NCI-H1092 treated with DMSO at 0.1 percent for 48 hours (cell line): Measurements from ENCODE around the gene ANKRD33B.
"Not testable (repeated sequence)": the region's sequence is repeated elsewhere in the genome, so short reads cannot be mapped to it uniquely, and the experiment has no call there.

Source experiments
- DNase-seq: peaks from one replicate; lab custom pipeline; 2025; lab: John Stamatoyannopoulos, UW

ANKRD33B gene

DNA sequence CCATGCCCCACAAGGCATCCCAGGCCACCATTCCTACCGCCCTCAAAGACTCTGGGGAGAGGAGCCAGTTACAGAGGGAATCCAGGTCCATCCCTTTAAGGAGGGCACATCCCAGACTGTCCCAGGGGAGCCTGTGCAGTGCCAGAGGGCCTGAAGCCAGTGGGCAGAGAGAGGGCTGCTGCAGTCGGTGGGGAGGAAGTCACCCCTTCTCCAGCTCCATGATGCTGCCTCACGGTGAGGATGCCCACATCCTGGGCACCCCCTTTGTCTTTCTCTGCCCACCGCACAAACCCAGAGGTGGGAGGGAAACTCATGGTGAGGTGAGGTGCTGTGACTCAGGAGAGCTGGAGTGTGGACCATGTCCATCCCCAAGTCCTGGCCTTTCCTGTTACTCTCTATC, 26.2 kb upstream of the ANKRD33B start:
- no peak for DNase-seq

DNA sequence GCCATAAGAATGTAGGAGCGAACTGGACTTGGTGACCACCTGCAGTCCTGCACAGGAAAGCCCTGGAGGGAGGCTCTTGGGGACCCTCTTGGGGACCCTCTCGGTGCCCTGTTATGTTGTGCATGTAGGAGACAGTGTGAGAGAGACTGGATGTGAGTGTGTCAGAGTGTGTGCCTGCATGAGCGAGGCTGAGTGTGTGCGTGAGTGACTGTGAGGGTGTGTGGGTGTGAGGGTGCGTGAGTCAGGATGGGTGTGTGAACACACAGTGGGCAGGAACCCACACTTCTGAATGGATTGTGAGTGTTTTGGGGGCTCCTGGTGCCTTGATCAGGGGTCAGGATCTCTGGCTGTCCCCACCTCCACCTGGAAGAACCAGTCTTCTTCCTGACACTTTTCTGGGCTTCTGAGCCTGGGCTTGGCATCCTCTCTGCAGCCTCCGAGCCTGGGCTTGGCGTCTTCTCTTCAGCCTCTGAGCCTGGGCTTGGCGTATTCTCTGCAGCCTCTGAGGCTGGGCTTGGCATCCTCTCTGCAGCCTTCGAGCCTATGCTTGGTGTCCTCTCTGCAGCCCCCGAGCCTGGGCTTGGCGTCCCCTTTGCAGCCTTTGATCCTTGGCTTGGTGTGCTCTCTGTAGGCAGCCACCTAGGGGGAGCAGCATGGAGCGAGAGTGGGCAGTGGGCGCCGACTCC, 25.6 kb upstream of the ANKRD33B start:
- DNase-seq: no peak

DNA sequence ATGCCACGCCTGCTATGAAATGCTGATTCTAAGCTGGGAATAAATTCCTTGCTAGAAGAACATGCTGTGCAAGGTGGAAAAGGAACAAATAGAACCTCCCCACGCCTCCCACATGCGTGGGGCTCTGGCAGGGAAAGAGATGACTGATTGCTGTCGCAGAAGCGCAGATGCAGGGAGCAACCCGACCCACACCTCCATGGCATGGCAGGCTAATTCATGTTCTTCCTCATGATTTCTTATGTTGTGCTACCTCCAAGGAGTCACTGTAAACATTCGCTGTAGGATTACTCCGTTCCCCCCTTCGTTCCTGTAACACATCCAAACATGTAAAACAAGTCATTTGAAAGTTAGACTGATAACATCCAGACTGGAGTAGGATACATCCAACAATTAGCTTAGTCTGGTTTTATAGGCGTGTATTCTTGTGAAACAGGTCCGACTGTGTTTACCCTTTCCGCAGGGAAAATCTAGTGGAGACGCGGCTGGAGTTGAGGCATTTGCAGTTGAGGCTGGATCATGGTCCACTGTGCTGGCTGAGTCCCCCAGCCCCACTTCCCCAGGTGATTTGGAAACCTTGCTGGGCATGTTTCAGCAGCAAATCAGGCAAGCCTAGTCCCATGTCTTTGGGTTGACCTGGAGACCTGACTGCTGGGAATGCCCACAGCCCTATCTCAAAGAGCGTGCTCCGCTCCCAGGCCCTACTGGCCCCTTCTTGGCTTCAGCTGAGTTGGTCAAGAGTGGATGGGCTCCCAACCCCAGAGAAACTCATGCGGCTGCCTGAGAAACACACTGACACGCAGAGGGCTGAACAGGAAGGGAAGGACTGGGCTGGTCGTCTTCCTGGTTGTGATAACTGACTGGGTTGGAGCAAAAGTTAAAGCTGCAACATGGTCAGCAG, 24.8 kb upstream of the ANKRD33B start:
- DNase-seq: no peak

DNA sequence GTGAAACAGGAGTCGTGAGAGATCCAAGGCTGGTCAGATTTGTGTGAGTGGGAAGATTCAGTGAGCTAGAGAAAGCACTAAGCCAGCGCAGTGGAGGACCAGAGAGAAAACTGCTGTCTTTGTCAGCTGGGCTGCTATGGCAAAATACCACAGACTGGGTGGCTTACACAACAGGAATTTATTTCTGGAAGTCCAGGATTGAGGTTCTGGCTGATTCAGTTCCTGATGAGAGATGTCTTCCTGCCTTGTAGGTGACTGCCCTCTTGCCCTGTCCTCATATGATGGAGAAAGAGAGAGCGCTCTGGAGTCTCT, 24.2 kb upstream of the ANKRD33B start:
- DNase-seq: no peak

DNA sequence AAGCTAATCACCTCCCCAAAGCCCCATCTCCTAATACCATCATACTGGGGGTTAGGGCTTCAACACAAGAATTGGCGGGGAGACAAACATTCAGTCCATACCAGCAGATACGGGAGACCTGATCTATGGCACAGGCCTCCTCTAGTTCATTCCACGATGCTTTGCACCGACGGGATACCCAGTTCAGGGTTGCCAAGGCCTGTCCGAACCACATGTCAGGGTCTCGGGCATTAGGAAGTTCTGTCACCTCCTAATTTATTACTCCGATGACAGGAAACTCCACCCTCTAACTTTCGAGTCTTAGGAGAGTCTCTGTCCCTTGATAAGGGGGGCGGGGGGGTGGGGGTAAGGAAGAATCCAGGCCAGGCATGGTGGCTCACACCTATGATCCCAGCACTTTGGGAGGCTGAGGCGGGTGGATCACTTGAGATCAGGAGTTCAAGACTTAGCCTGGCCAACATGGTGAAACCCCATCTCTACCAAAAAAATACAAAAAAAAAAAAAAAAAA, 23.8 kb upstream of the ANKRD33B start:
- no peak for DNase-seq

DNA sequence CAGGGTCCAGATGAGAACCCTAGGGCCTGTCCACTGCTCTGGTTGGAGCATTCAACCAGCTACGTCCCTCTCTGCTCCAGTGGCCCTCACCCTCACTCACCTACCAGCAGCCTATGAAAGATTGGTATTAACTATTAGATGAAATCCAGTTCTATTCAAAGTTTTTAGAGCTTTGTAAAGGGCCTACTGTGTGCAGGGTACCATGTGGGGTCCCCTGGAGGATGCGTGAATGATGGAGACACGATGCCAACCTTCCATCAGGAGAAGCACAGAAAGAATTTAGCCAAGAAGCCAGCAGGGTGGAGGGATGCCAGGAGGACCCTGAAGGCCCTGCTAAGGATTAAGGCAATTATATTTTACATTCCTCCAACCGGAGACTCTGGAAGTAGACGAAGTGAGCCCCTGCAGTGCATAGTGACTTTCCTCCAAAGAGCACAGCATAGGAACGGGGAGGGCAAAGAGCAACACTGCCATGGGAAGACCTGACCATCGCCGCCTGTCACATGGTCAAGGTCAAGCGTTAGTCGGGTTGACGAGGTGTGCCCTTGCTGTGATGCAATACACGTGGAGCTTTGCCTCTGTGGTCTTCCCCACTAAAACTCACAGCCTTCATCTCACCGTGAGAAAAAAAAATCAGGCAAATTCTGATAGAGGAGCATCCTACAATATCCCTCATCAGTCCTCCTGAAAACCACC, 22.8 kb upstream of the ANKRD33B start:
- no peak for DNase-seq

DNA sequence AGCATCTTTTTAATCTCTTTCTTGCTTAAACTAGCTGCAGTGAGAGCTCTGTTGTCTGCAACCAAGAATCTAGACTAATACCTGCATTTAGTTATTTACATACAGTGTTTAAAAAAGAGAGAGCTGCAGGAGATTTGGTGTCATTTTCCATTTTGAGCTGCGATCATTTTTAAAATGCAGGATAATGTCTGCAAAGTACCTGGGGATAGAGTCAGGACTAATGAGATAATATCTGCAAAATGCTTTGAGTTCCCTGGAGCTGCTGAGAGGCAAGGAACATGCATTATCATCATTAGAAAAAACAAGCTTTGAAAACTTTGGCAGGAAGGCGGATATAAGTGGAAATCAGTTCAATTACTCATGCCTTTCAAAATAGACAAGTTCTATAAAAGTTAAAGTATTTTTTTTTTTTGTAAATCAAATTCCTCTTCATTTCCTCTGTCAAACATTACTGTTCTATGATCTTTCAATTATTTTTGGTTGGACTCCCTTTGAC, 21.8 kb upstream of the ANKRD33B start:
- DNase-seq: no peak

DNA sequence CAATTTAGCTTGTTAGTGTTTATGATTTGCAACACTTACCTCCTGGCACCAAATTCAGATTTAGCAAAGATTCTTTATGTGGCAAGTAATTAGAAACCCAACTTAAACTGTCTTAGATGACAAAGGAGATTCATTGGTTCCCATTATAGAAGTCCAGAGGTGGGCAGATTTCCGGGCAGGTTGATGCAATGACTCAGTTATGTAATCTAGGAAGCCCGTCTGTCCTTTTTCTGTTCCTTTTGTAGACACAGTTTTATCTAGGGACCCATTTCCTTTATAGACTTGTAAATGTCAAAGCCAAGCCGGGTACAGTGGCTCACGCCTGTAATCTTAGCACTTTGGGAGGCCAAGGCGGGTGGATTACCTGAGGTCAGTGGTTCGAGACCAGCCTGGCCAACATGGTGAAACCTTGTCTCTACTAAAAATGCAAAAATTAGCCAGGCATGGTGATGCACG, 20.3 kb upstream of the ANKRD33B start:
- no peak for DNase-seq

DNA sequence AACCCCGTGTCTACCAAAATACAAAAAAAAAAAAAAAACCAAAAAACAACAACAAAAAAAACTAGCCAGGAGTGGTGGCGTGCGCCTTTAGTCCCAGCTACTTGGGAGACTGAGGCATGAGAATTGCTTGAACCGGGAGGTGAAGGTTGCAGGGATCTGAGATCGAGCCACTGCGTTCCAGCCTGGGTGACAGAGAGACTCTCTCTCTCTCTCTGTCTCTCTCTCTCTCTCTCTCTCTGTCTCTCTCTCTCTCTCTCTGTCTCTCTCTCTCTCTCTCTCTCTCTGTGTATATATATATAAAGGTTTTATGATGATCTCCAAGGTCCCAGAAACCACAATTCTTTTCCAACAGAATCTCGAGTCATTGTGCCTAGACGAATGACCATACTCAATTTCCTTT, 18.8 kb upstream of the ANKRD33B start:
- DNase-seq: no peak

DNA sequence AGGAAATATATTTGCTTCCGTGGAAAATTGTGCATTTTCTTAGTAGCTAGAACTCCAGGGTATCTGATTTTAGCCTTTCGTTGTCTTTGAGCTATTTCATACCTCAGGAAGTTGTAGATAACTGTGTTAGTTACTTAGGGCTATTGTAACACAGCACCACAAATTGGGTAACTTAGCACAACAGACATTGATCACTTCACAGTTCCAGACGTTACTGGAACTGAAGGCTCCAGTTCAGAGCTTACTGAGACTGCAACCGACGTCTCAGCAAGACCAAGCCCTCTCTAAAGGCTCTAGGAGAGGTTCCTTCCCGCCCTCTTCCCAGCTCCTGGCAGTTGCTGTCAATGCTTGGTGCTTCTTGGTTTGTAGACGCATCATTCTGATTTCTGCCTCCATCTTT, 17.7 kb upstream of the ANKRD33B start:
- DNase-seq: no peak

DNA sequence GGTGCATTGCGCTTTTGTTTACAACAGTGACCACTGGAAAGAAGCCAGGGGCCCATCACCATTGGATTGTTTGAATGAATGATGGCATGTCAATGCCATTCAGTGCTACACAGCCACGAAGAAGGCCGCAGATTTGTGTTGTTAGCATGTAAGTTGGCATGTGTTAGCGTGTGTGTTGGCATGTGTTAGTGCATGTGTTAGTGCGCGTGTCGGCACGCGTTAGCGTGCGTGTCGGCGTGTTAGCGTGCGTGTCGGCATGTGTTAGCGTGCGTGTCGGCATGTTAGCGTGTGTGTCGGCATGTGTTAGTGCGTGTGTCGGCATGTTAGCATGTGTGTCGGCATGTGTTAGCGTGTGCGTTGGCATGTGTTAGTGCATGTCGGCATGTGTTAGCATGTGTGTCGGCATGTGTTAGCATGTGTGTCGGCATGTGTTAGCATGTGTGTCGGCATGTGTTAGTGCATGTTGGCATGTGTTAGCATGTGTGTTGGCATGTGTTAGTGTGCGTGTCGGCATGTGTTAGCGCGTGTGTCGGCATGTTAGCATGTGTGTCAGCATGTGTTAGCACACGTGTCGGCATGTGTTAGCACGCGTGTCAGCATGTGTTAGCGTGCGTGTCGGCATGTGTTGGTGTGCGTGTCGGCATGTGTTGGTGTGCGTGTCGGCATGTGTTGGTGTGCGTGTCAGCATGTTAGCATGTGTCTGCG, 15.3 kb upstream of the ANKRD33B start:
- DNase-seq: no peak

DNA sequence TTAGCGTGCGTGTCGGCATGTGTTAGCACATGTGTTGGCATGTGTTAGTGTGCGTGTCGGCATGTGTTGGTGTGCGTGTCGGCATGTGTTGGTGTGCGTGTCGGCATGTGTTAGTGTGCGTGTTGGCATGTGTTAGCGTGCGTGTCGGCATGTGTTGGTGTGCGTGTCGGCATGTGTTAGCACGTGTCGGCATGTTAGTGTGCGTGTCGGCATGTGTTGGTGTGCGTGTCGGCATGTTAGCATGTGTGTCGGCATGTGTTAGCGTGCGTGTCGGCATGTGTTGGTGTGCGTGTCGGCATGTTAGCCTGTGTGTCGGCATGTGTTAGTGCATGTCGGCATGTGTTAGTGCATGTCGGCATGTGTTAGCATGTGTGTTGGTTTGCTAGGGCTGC, 14.8 kb upstream of the ANKRD33B start:
- not testable (repeated sequence) for DNase-seq

DNA sequence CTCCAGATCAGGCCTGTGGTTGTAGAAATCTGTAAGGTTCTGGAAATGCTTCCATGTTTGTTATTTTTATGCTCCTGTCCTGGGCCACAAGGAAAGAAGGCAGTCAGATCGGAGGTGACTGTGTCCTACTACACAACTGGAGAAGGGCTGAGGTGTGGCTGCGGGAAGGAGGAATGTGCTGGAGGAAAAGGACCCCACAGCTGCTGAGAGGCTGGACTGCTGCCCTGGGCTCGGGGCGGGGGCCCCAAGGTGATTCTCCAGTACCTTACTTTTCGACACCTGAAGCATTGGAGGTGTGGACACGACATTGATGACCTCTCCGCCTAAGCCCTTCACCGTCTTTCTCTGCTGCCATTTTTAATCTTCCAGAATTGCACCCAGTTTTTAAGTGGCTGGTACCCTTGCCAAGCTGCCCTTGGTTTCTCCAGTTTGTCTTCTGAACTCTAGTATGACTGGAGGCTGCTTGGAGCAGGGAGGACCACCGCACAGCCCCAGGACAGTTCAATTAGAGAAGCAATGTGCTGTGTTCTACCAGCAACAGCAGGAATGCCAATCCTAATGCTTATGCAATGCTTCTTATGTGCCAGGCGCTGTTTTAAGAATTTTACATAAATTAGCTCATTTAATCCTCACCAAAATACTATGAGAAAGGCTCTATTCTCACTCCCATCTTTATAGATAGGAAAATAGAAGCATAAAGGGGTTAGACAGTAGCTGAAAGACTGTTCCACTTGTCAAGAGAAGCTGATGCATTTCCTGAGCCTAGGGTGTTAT, 13.5 kb upstream of the ANKRD33B start:
- DNase-seq: no peak

DNA sequence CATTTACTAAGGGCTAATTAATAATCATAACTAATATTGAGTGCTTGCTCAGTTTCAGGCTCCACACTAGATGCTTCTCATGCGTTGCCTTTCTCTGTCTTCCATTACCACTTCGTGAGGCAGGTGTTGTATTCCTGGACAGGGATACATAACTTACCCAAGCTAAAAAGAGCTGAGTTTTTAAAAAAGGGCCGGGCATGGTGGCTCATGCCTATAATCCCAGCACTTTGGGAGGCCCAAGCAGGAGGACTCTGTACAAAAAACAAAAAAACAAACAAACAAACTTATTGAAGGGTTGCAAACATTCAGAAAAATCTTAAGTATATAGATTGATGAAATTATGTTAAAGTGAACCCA, 12.1 kb upstream of the ANKRD33B start:
- no peak for DNase-seq

DNA sequence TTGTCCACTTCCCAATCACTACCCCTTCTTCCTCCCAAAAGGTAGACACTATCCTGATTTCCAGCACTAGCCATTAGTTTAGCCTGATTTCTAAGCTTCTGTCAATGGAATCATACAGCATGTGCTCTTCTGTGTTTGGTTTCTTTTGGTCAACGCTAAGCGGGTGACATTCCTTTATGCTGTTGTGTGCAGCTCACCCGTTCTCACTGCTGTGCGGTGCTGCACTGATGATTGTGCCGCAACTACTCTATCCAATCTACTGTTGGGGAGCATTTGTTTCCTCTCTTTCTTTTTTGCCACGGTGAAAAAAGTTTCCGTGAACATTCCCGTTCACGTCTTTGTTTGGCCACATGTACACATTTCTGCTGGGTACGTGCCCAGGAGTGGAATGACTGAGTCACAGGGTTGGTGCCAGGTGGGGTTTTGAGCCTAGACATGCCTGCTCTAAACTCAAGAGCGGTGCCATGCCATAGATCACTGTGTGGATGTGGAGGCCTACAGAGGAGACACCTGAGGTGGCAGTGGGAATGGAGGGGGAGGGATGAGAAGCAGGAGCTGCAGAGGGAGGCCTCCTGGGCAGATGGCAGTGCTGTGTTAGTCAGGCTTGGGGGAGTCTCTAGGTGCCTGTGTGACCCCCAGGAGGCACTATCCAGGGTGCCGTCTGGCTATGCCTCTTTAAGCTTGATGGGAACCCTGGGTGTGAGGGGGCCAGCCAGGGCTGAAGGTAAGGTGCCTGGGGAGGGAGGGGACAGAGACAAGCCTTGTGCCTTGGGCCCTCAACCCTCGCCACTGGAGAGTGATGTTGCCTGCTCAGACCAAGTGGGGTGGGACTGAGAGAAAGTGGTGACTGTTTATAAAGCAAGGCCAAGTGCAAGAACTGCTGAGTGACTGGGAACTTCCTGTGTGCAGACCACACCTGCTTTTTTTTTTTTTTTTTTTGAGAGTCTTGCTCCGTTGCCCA, 11.4 kb upstream of the ANKRD33B start:
- no peak for DNase-seq

DNA sequence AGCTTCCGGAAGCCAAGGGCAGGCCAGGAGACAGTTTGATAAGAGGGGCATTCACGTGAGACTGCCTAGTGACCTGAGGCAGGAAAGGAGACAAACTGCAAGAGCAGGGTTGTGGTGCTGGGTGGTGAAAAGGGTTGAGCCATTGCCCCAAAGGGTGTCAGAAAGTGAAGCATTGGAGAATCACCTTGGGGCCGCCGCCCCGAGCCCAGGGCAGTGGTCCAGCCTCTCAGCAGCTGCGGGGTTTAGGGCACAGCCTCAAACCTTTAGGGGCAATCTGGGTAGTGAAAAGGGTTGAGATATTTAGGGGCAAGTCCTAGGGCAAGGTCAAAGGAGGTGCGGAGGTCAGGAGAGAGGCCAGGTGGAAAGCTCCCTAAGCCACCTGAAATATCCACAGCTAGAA, 10.4 kb upstream of the ANKRD33B start:
- no peak for DNase-seq

DNA sequence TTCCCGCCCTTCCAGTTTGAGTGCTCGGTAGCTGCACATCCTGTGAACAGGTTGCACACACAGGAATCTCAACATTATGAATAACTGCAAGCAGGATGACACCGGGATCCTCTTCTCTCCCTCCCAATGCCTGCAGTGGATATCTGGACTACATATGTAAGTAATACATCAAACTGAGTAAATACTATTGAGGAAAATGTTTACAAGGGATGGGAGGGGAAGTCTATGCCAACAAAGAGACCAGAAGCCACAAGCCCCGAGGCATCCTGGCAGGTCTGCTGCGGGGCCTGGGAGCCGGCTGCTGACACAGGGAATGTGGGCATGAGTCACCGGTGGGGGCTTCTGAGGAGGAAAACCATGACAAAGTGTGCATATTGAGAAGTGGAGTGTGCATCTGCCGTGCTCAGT, 8.6 kb upstream of the ANKRD33B start:
- DNase-seq: no peak

DNA sequence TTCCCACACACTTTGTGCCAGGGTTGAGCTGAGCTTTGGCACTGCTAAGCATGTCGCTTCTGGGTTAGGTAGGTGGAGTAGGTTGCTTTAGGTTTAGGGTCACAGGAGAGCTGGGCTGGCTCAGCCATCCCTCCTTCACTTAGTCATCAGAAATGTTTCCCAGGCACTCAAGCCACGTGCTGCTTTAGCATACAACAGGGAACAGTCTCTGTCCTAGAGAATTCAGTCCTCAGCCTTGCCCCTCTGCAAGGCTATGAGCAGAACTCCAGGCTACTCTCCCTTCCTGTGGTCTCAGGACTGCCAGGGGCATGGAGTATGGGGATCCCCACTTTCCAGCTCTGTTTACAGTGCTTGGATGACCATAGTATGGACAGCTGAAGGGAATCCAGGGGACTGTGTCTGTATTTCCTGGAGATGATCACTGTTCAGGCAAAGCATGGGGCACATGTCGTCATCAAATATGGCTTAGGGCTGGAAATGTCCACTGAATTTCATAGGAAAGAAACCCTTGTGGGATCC, 7.5 kb upstream of the ANKRD33B start:
- no peak for DNase-seq

DNA sequence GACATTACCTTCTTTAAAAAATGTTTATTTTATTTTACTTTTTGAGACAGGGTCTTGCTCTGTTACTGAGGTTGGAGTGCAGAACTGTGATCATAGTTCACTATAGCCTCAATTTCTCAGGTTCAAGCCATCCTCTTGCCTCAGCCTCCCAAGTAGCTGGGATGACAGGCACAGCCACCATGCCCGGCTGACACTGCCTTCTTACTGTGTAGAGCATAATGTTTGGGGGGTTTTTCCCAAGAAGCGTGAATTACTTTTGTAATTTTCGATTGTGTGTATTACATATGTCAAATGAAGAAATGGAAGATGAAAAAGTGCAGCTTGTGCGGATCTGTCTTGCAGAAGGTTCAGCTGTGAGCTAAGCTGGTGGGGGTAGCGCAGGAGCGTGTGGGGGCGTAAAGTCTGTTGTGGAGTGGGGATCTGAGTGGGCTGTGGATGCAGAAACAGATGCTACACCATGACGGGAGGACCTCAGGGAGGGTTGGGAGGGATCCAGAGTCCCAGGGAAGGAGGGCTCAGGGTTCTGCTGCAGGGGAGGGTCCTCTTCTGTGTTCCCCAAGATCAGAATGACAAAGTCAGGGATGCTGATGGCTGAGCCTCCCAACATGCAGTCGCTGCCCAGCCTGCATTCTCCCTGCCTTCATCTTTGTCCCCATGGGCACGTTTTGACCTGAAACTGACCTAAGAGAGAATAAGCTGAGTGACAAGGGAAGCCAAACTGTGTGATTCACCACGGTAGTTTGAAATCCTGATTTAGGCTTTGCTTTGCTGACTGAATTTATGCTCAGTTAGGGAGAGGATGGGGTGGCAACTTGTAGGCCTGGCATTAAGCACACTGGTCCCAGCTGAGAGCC, 6.8 kb upstream of the ANKRD33B start:
- DNase-seq: no peak
